A549 (cell line): ENCODE data around the gene ENOPH1. TPM values are rescaled to one million over a fixed set of nuclear protein-coding genes. Genes with fewer than 3 reads are reported as not detected.
"Not testable (repeated sequence)": the region's sequence is repeated elsewhere in the genome, so short reads cannot be mapped to it uniquely, and the experiment has no call there.

Experiments used
- ATAC-seq, 2 experiments: fragments of 200-7000 bp in 1 of 2; fragments of >200 bp in 1 of 2; cut with Nextera tagmentation in 1 of 2; cut with Tn5 transposase in 1 of 2; 3 replicates each; pipeline versions ENCODE4 v1.8.0 to v1.9.1; 2018 to 2020; ENCODE audit warnings: mild to moderate bottlenecking in 1 of 2, moderate library complexity in 1 of 2
- CTCF ChIA-PET: fragments of 300-600 bp; sonication (Branson Sonifier 250); formaldehyde crosslinking; extraction: SDS; loops from one replicate; lab custom pipeline; 2021; ENCODE audit warnings: antibody characterized with exemption, inconsistent platforms; lab: Yijun Ruan, JAX
- POLR2A ChIA-PET: fragments of 350-600 bp; formaldehyde crosslinking; extraction: SDS; loops from one replicate; lab custom pipeline; 2021; ENCODE audit warnings: antibody characterized with exemption, inconsistent platforms; lab: Yijun Ruan, JAX
- DNase-seq, 2 experiments: peaks; one replicate each; pipeline versions ENCODE4 v3.0.0 to v3.0.0-alpha.2; 2011 to 2016; ENCODE audit warnings: low read depth in 1 of 2, low spot score in 1 of 2
- FAIRE-seq: peaks from 2 replicates; lab custom pipeline; 2011; peaks lifted over from hg19 to GRCh38; lab: Jason Lieb, UNC
- H3K27ac ChIP-seq, 2 experiments: fragments of >200 bp; sonication (Bioruptor Twin); formaldehyde crosslinking; 3 replicates each; pipeline ENCODE4 v1.5.1; 2016 to 2017
- H3K4me1 ChIP-seq: fragments of >200 bp; sonication (Bioruptor Twin); formaldehyde crosslinking; 3 replicates; pipeline ENCODE4 v1.6.1; 2016
- H3K4me2 ChIP-seq: fragments of >200 bp; sonication (Bioruptor Twin); formaldehyde crosslinking; 3 replicates; pipeline ENCODE4 v1.6.1; 2016
- H3K4me3 ChIP-seq: fragments of >200 bp; sonication (Bioruptor Twin); formaldehyde crosslinking; 3 replicates; pipeline ENCODE4 v1.5.1; 2016
- H3K9me3 ChIP-seq: fragments of >200 bp; sonication (Bioruptor Twin); formaldehyde crosslinking; 3 replicates; pipeline ENCODE4 v1.6.1; 2016
- BHLHE40 ChIP-seq: IDR thresholded peaks from 2 replicates; pipeline ENCODE4 v1.6.1; 2012; ENCODE audit warnings: low read depth, low read length, inconsistent platforms
- CHD2 ChIP-seq: fragments of 150-350 bp; IDR thresholded peaks from 2 replicates; pipeline ENCODE4 v1.6.1; 2014; ENCODE audit warnings: low read length; ENCODE audit not compliant: partially characterized antibody
- ELK1 ChIP-seq: fragments of 150-350 bp; IDR thresholded peaks from 2 replicates; pipeline ENCODE4 v1.6.1; 2014; ENCODE audit warnings: low read depth, mild to moderate bottlenecking, low read length
- EP300 ChIP-seq, 2 experiments: fragments of >200 bp; sonication (Bioruptor Twin); formaldehyde crosslinking; IDR thresholded peaks; 2 replicates in 1 of 2; 3 replicates in 1 of 2; pipeline ENCODE4 v1.6.1; 2016 to 2017
- FOSB ChIP-seq: fragments of 250-450 bp; sonication (Bioruptor Pico); IDR thresholded peaks from 2 replicates; pipeline ENCODE4 v1.5.0; 2020; ENCODE audit warnings: mild to moderate bottlenecking, moderate library complexity
- GATA3 ChIP-seq: IDR thresholded peaks from 2 replicates; pipeline ENCODE4 v1.6.1; 2012; ENCODE audit warnings: borderline replicate concordance
- HOXA7 ChIP-seq: fragments of 250-450 bp; sonication (Bioruptor Pico); IDR thresholded peaks from 2 replicates; pipeline ENCODE4 v1.5.0; 2020; ENCODE audit warnings: mild to moderate bottlenecking, moderate library complexity
- JUNB ChIP-seq: fragments of >200 bp; sonication (Bioruptor Twin); formaldehyde crosslinking; IDR thresholded peaks from 2 replicates; pipeline ENCODE4 v1.6.1; 2016
- KDM1A ChIP-seq: fragments of 200-600 bp; sonication (generic); IDR thresholded peaks from 2 replicates; pipeline ENCODE4 v1.6.1; 2016; ENCODE audit warnings: low read depth, mild to moderate bottlenecking
- KDM5A ChIP-seq: fragments of 200-600 bp; sonication (generic); IDR thresholded peaks from 2 replicates; pipeline ENCODE4 v1.6.1; 2016; ENCODE audit warnings: antibody characterized with exemption, mild to moderate bottlenecking
- MAFK ChIP-seq: fragments of 450-650 bp; IDR thresholded peaks from 2 replicates; pipeline ENCODE4 v1.6.1; 2014; ENCODE audit not compliant: partially characterized antibody
- NFE2L2 ChIP-seq: fragments of 150-350 bp; conservative IDR thresholded peaks from 2 replicates; pipeline ENCODE4 v1.6.1; 2014; ENCODE audit warnings: low read length
- POLR2AphosphoS2 ChIP-seq: conservative IDR thresholded peaks from 2 replicates; pipeline ENCODE4 v1.6.1; 2012; ENCODE audit warnings: low read length, improper control_type of control experiment, inconsistent platforms
- RAD21 ChIP-seq, 2 experiments: fragments of >200 bp in 1 of 2; sonication (Bioruptor Twin) in 1 of 2; formaldehyde crosslinking in 1 of 2; IDR thresholded peaks in 1 of 2; conservative IDR thresholded peaks in 1 of 2; 2 replicates in 1 of 2; 3 replicates in 1 of 2; pipeline ENCODE4 v1.6.1; 2012 to 2018; ENCODE audit warnings: inconsistent platforms in 1 of 2
- RCOR1 ChIP-seq: fragments of 150-350 bp; IDR thresholded peaks from 2 replicates; pipeline ENCODE4 v1.6.1; 2014; ENCODE audit warnings: antibody characterized with exemption, low read length, low read depth
- REST ChIP-seq: fragments of 200-600 bp; sonication (generic); IDR thresholded peaks from 2 replicates; pipeline ENCODE4 v1.6.1; 2016; ENCODE audit warnings: antibody characterized with exemption, mild to moderate bottlenecking, moderate library complexity
- TFCP2L1 ChIP-seq: fragments of 250-450 bp; sonication (Bioruptor Pico); IDR thresholded peaks from 2 replicates; pipeline ENCODE4 v1.5.0; 2021; ENCODE audit warnings: mild to moderate bottlenecking
- TP53 ChIP-seq: fragments of 250-450 bp; sonication (Bioruptor Pico); IDR thresholded peaks from 2 replicates; pipeline ENCODE4 v1.5.0; 2021; ENCODE audit warnings: mild to moderate bottlenecking, moderate library complexity
- ZC3H11A ChIP-seq: fragments of 450-650 bp; IDR thresholded peaks from 2 replicates; pipeline ENCODE4 v1.6.1; 2014; ENCODE audit warnings: antibody characterized with exemption, mild to moderate bottlenecking
- ZNF302 ChIP-seq: fragments of 250-450 bp; sonication (Bioruptor Pico); IDR thresholded peaks from 2 replicates; pipeline ENCODE4 v1.9.0; 2021; ENCODE audit warnings: inconsistent platforms, mild to moderate bottlenecking, moderate library complexity
- ZSCAN20 ChIP-seq: fragments of 250-450 bp; sonication (Bioruptor Pico); IDR thresholded peaks from 2 replicates; pipeline ENCODE4 v1.8.0; 2022; ENCODE audit warnings: mild to moderate bottlenecking, moderate library complexity
- WGBS: methylation state at CpG from one replicate; pipeline ENCODE4 v1.1.6; 2017; ENCODE audit errors: missing lambda C conversion rate; 5-methylcytosine and 5-hydroxymethylcytosine counted together
- polyA plus RNA-seq, 4 experiments: library from polyadenylated mRNA; depleted of rRNA in 3 of 4; stranded (reverse); fragments of >200 nt; fragmentation: RNase III in 1 of 4; extraction: RNeasy Plus Mini Kit Qiagen cat#74134 plus additional on column Dnase treatment in 1 of 4; gene quantifications; 2 replicates in 3 of 4; 3 replicates in 1 of 4; pipeline ENCODE4 v1.2.3, GENCODE V29; 2011 to 2017
- TF ChIP-seq, protein P1 (sequence below): fragments of 250-450 bp; sonication (Bioruptor Pico); IDR thresholded peaks from 2 replicates; pipeline ENCODE4 v1.5.0; 2020; ENCODE audit warnings: low read depth, mild to moderate bottlenecking, moderate library complexity

Gene ENOPH1
- polyA plus RNA-seq, 2 of the 4 experiments (the other 2 are of a cell fraction): 22.3 to 43.5 TPM

- TF ChIP-seq RCOR1: no peak
- TF ChIP-seq REST: no peak
Observed at GRCh38 chr4:82463221-82463620, 32.8 kb downstream of the ENOPH1 start (continued).

DNA sequence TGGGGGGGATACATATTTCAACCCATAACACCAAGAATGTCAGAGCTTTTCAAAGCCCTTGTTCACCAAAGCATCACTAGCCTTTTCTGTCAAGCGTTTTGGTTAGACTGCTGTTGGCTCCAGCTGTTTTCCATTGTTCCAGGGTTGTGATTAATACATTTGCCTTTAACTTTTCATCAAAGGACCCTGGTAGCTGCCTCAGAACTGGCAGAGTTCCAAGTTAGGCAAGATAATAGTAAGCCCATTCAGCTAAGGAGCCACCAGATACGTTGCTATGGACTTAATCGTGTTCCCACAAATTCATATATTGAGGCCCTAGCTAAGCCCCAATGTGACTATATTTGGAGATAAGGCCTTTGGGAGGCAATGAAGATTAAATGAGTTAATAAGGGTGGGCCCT, 37.1 kb downstream of the ENOPH1 start:
- no peak for DNase-seq
- CTCF ChIA-PET: interaction anchor here (0.6 to 1.4 kb wide), 3 partner anchors 272 to 387 kb away, joined by 3 to 4 read pairs (median 3); no protein-coding TSS in a partner anchor
- TF ChIP-seq TP53 (CRISPR knock-in tag): no peak
- TF ChIP-seq GATA3: no peak
- no peak for TF ChIP-seq EP300 (IDR thresholded peaks at IDR 0.05)
- no peak for TF ChIP-seq ZNF302 (CRISPR knock-in tag)
- TF ChIP-seq RAD21 (conservative IDR thresholded peaks at IDR 0.05 in 1 of 2, IDR thresholded peaks at IDR 0.05 in 1 of 2): no peak
- no peak for TF ChIP-seq NFE2L2
- TF ChIP-seq POLR2AphosphoS2: no peak
- TF ChIP-seq KDM5A: no peak
- no peak for TF ChIP-seq KDM1A
- no peak for TF ChIP-seq BHLHE40
- no peak for TF ChIP-seq JUNB
- TF ChIP-seq MAFK: no peak
- no peak for FAIRE-seq
- POLR2A ChIA-PET: no interaction called here
- 98% methylated on average over 3 of the region's 3 CpGs for WGBS
- H3K4me2 ChIP-seq: no peak overlapping the region
- ATAC-seq: no peak
- H3K27ac ChIP-seq: no peak overlapping the region
- H3K4me3 ChIP-seq: no peak overlapping the region
- H3K9me3 ChIP-seq: no peaks in the 10 kb centered on the region
- no peaks in the 10 kb centered on the region for H3K4me1 ChIP-seq

DNA sequence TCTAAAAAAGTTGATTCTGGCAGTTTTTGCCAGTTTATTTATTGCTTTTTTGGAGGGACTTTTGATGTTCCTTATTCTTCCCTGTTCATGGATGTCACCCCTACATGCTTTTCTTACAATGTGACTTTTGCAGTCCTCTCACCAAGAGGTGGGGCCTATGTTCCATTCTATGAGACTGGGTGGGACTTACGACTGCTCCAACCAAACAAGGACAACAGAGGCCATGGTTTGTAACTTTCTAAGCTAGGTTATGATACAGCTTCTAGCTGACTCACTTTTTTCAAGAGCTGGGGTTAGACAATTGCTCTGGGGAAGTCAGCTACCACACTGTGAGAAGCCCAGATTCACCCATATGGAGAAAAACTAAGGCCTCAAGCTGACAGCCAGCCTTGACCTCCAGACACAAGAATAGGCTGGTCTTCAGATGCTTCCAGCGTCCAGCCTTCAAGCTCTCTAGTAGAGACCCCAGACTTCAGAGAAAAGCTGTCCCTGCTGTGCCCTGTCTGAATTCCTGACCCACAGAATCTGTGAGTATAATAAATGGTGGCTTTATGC, 39.5 kb downstream of the ENOPH1 start:
- no peak overlapping the region for H3K4me2 ChIP-seq
- CTCF ChIA-PET: interaction anchor here (0.6 to 3.9 kb wide), 4 partner anchors 10 to 322 kb away, joined by 3 to 10 read pairs (median 4); no protein-coding TSS in a partner anchor
- FAIRE-seq (no peak), ATAC-seq (no peak; a peak in 1 of 6 replicates), DNase-seq (no peak)
- no peaks in the 10 kb centered on the region for H3K4me1 ChIP-seq
- 93% methylated on average over 1 of the region's 2 CpGs for WGBS
- no peaks in the 10 kb centered on the region for H3K9me3 ChIP-seq
- TF ChIP-seq ZNF302 (CRISPR knock-in tag) (no peak), ZSCAN20 (CRISPR knock-in tag) (no peak), ZC3H11A (no peak), HOXA7 (no peak), ELK1 (no peak), KDM1A (no peak), TFCP2L1 (no peak), FOSB (CRISPR knock-in tag) (no peak), CHD2 (no peak)
- TF ChIP-seq, protein P1, sequence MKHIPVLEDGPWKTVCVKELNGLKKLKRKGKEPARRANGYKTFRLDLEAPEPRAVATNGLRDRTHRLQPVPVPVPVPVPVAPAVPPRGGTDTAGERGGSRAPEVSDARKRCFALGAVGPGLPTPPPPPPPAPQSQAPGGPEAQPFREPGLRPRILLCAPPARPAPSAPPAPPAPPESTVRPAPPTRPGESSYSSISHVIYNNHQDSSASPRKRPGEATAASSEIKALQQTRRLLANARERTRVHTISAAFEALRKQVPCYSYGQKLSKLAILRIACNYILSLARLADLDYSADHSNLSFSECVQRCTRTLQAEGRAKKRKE: no peak
- POLR2A ChIA-PET: no interaction called here
- H3K27ac ChIP-seq: no peak overlapping the region
- H3K4me3 ChIP-seq: no peak overlapping the region

DNA sequence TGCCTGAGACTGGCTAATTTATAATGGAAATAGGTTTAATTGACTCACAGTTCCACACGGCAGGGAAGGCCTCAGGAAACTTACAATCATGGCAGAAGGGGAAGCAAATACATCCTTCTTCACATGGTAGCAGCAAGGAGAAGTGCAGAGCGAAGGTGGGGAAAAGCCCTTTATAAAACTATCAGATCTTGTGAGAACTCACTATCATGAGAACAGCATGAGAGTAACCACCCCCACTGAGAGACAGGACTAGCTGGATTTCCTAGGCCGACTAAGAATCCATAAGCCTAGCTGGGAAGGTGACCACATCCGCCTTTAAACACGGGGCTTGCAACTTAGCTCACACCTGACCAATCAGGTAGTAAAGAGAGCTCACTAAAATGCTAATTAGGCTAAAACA, 42.7 kb downstream of the ENOPH1 start:
- POLR2A ChIA-PET, H3K27ac ChIP-seq, H3K4me2 ChIP-seq, DNase-seq, H3K4me1 ChIP-seq, CTCF ChIA-PET, FAIRE-seq, H3K4me3 ChIP-seq, H3K9me3 ChIP-seq, ATAC-seq: not testable (repeated sequence)
- WGBS: 87% methylated on average over 5 of the region's 5 CpGs
